K562 (cell line): ENCODE data around the gene MED20. TPM values are rescaled to one million over a fixed set of nuclear protein-coding genes. Genes with fewer than 3 reads are reported as not detected.
A peak's percentile ranks its signal among the peaks of the same experiment; 100 is the strongest.

Experiments
- ATAC-seq: fragments of 200-7000 bp; cut with Tn5 transposase; 3 replicates; pipeline ENCODE4 v1.9.1; 2020; ENCODE audit warnings: moderate library complexity
- BruUV-seq: library from RNA; stranded (reverse); fragments of 400-500 nt; replicated peaks from 2 replicates; lab custom pipeline; 2021; lab: Mats Ljungman, UMichigan
- CTCF ChIA-PET: fragments of 300-600 bp; formaldehyde crosslinking; extraction: SDS; loops from one replicate; lab custom pipeline; 2021; ENCODE audit warnings: low intra/inter-chr PET ratio; lab: Yijun Ruan, JAX
- POLR2A ChIA-PET: fragments of 300-600, 350-650 bp; sonication (Branson Sonifier 250); formaldehyde crosslinking; extraction: SDS; loops from one replicate; lab custom pipeline; 2021; ENCODE audit warnings: antibody characterized with exemption, inconsistent platforms; lab: Yijun Ruan, JAX
- DNase-seq, 4 experiments: peaks; one replicate each; pipeline versions ENCODE4 v3.0.0 to v3.0.0-alpha.2; 2011 to 2018; ENCODE audit warnings: low spot score in 3 of 4, mixed read lengths in 3 of 4; ENCODE audit errors: extremely low read depth in 1 of 4
- FAIRE-seq: peaks from 2 replicates; lab custom pipeline; 2011; peaks lifted over from hg19 to GRCh38; lab: Jason Lieb, UNC
- H2AFZ ChIP-seq: 2 replicates; pipeline ENCODE4 v1.6.0; 2011; ENCODE audit warnings: low read depth, low read length, control low read depth, inconsistent platforms
- H3K27ac ChIP-seq: fragments of 200-600 bp; 3 replicates; pipeline ENCODE4 v1.8.0; 2011; ENCODE audit warnings: low read depth, mild to moderate bottlenecking, control low read depth, inconsistent platforms, low read length, moderate library complexity, mixed read lengths; ENCODE audit errors: extremely low read depth
- H3K27me3 ChIP-seq, 2 experiments: fragments of 300-600 bp in 1 of 2; 2 replicates in 1 of 2; 3 replicates in 1 of 2; pipeline versions ENCODE4 v1.6.0 to v1.8.0; 2011; ENCODE audit warnings: inconsistent platforms in 2 of 2, low read length in 2 of 2, mild to moderate bottlenecking in 1 of 2, mixed read lengths in 1 of 2, moderate library complexity in 1 of 2; ENCODE audit not compliant: control insufficient read depth in 2 of 2, insufficient read depth in 2 of 2
- H3K36me3 ChIP-seq: fragments of 300-600 bp; 3 replicates; pipeline ENCODE4 v1.8.0; 2011; ENCODE audit warnings: mild to moderate bottlenecking, low read length, inconsistent platforms; ENCODE audit not compliant: control insufficient read depth, insufficient read depth
- H3K4me1 ChIP-seq, 2 experiments: fragments of 200-600 bp in 1 of 2; replicated peaks in 1 of 2; 2 replicates in 1 of 2; 3 replicates in 1 of 2; pipeline versions ENCODE4 v1.5.1 to v1.8.0; 2011; ENCODE audit warnings: inconsistent platforms in 2 of 2, low read length in 2 of 2, mild to moderate bottlenecking in 1 of 2, mixed read lengths in 1 of 2, moderate library complexity in 1 of 2; ENCODE audit not compliant: control insufficient read depth in 2 of 2, insufficient read depth in 2 of 2
- H3K4me2 ChIP-seq: 2 replicates; pipeline ENCODE4 v1.6.1; 2011; ENCODE audit warnings: low read length, control low read depth, inconsistent platforms, mixed read lengths; ENCODE audit not compliant: insufficient read depth
- H3K4me3 ChIP-seq: fragments of 200-600 bp; sonication (generic), shearing (Covaris generic); 2 replicates; pipeline ENCODE4 v1.5.1; 2016; ENCODE audit warnings: control low read depth, inconsistent platforms
- H3K79me2 ChIP-seq: fragments of 200-600 bp; 3 replicates; pipeline ENCODE4 v1.8.0; 2011; ENCODE audit warnings: low read length, inconsistent platforms; ENCODE audit not compliant: control insufficient read depth, insufficient read depth
- H3K9ac ChIP-seq, 2 experiments: 2 replicates each; pipeline versions ENCODE4 v1.6.0 to v1.6.1; 2011; ENCODE audit warnings: low read depth in 2 of 2, low read length in 2 of 2, control low read depth in 1 of 2, inconsistent platforms in 1 of 2, mild to moderate bottlenecking in 1 of 2, mixed read lengths in 1 of 2; ENCODE audit not compliant: insufficient read depth in 1 of 2
- H3K9me1 ChIP-seq: one replicate; pipeline ENCODE4 v1.6.0; 2011; ENCODE audit warnings: inconsistent platforms, mild to moderate bottlenecking, low read length, moderate library complexity; ENCODE audit not compliant: control insufficient read depth, insufficient read depth
- H3K9me3 ChIP-seq: replicated peaks from 2 replicates; pipeline ENCODE4 v1.5.1; 2011; ENCODE audit warnings: low read depth, low read length, inconsistent platforms; ENCODE audit not compliant: control insufficient read depth, insufficient read depth
- H4K20me1 ChIP-seq: replicated peaks from 2 replicates; pipeline ENCODE4 v1.6.1; 2011; ENCODE audit warnings: low read length, inconsistent platforms, mixed read lengths; ENCODE audit not compliant: control insufficient read depth, insufficient read depth
- CHAMP1 ChIP-seq: fragments of 450-650 bp; IDR thresholded peaks from 2 replicates; pipeline ENCODE4 v1.6.1; 2016; ENCODE audit warnings: mild to moderate bottlenecking
- DACH1 ChIP-seq: fragments of 450-650 bp; IDR thresholded peaks from 2 replicates; pipeline ENCODE4 v1.6.1; 2018; ENCODE audit not compliant: partially characterized antibody
- FOXA3 ChIP-seq, 2 experiments: fragments of 450-650 bp in 1 of 2; sonication (generic) in 1 of 2; formaldehyde crosslinking; IDR thresholded peaks in 1 of 2; conservative IDR thresholded peaks in 1 of 2; 2 replicates each; pipeline versions ENCODE4 v1.4.0 to v1.8.0; 2020 to 2022; ENCODE audit warnings: mild to moderate bottlenecking in 2 of 2, missing genetic modification reagents in 1 of 2
- HCFC1 ChIP-seq: IDR thresholded peaks from 2 replicates; pipeline ENCODE4 v1.6.1; 2012; ENCODE audit warnings: low read depth, low read length, improper control_type of control experiment
- PATZ1 ChIP-seq: fragments of 250-450 bp; sonication (Bioruptor Pico); IDR thresholded peaks from 2 replicates; pipeline ENCODE4 v1.5.0; 2020; ENCODE audit warnings: mild to moderate bottlenecking, borderline replicate concordance
- PTBP1 ChIP-seq: fragments of 200-400 bp; formaldehyde crosslinking; IDR thresholded peaks from 2 replicates; pipeline ENCODE4 v1.6.1; 2017; ENCODE audit warnings: low read depth, low read length
- ZBTB17 ChIP-seq: fragments of 450-650 bp; formaldehyde crosslinking; IDR thresholded peaks from 2 replicates; pipeline ENCODE4 v1.4.0; 2020; ENCODE audit warnings: mild to moderate bottlenecking
- ZC3H11A ChIP-seq: IDR thresholded peaks from 2 replicates; pipeline ENCODE4 v1.6.1; 2012; ENCODE audit warnings: low read depth, low read length, improper control_type of control experiment
- ZNF165 ChIP-seq: fragments of 250-450 bp; sonication (Bioruptor Pico); IDR thresholded peaks from 2 replicates; pipeline ENCODE4 v1.4.0; 2020; ENCODE audit warnings: borderline replicate concordance
- ZNF589 ChIP-seq: fragments of 200-800 bp; sonication (Bioruptor generic); IDR thresholded peaks from 2 replicates; pipeline ENCODE4 v1.6.1; 2016; ENCODE audit warnings: low read depth, missing genetic modification characterization, missing compliant biosample characterization
- ZNF778 ChIP-seq: fragments of 450-650 bp; formaldehyde crosslinking; IDR thresholded peaks from 2 replicates; pipeline ENCODE4 v1.4.0; 2020; ENCODE audit warnings: mild to moderate bottlenecking, moderate library complexity
- WGBS: fragments of 100-300 bp; shearing (Covaris generic); methylation state at CpG from one replicate; pipeline ENCODE4 v1.1.6; 2016; ENCODE audit warnings: low coverage, mixed read lengths; ENCODE audit not compliant: insufficient coverage; ENCODE audit errors: missing lambda C conversion rate; 5-methylcytosine and 5-hydroxymethylcytosine counted together
- in situ Hi-C: fragments of 300-500 bp; cut with MboI; formaldehyde crosslinking; loops from 4 replicates; pipeline ENCODE4 v1.15.0; 2018; ENCODE audit warnings: inconsistent platforms, mixed read lengths
- intact Hi-C: fragments of 100-400 bp; cut with micrococcal nuclease; formaldehyde crosslinking; loops from 2 replicates; pipeline ENCODE4 v1.14.2; 2022
- polyA plus RNA-seq, 8 experiments: library from polyadenylated mRNA; depleted of rRNA in 4 of 8; stranded (reverse) in 5 of 8; unstranded in 3 of 8; fragments of >200 nt; fragmentation: Nextera tagmentation in 2 of 8; fragmentation: Illumina TruSeq in 1 of 8; extraction: Ambion mirVana in 2 of 8; extraction: Trizol in 1 of 8; gene quantifications; 2 replicates each; pipeline versions ENCODE4 v1.2.1 to v1.2.3, GENCODE V29; 2011 to 2014; ENCODE audit warnings: inconsistent platforms in 1 of 8, missing spikeins in 1 of 8
- total RNA-seq, 7 experiments: library from RNA; depleted of rRNA in 6 of 7; stranded (reverse); fragments of >200 nt in 6 of 7; fragmentation: Illumina TruSeq in 2 of 7; extraction: Trizol in 2 of 7; gene quantifications; 2 replicates each; pipeline versions ENCODE4 v1.2.1 to v1.2.3, GENCODE V29; 2011 to 2021; ENCODE audit warnings: low replicate concordance in 1 of 7

MED20 gene
- total and polyA plus RNA-seq, 9 of the 15 experiments (the other 6 are each of a cell fraction or from before 2014, with no cell fraction given): 27.3 to 80.9 (median 46.0) TPM

GRCh38 chr6:41966214-41966920 lies 45.4 kb upstream of the MED20 start:
- Histone ChIP-seq H3K79me2 (no peaks in the 10 kb centered on the region), H3K36me3 (no peaks in the 10 kb centered on the region), H3K9ac (peak overlapping the region in 1 of 2 experiments; percentile 58; a peak in 2 of 4 replicates), H4K20me1 (no peaks in the 10 kb centered on the region), H3K4me2 (peak overlapping the region; percentile 71; the same call in 1 of the 2 replicates), H3K4me1 (peaks cover 25 to 42% of the 10 kb centered on the region in 2 experiments), H3K27ac (peak overlapping the region; percentile 81), H3K9me1 (no peaks in the 10 kb centered on the region), H2AFZ (peak overlapping the region; percentile 82), H3K4me3 (no peak overlapping the region), H3K27me3 (no peaks in the 10 kb centered on the region), H3K9me3 (no peaks in the 10 kb centered on the region)
- ATAC-seq (peak; percentile 10; the same call in 1 of the 3 replicates), FAIRE-seq (no peak), DNase-seq (no peak)
- WGBS: 44% methylated on average over 5 of the region's 5 CpGs
- in situ Hi-C loops (no loop called here), intact Hi-C loops (no loop called here)
- CTCF ChIA-PET: no interaction called here
- POLR2A ChIA-PET: interaction anchor here (0.6 to 2.3 kb wide), 8 partner anchors 10 to 1859 kb away, joined by 3 to 6 read pairs (median 4); no protein-coding TSS in a partner anchor
- no TSS peak for BruUV-seq
- TF ChIP-seq PTBP1 (no peak), HCFC1 (0 out of 2 replicates have a peak, but pooled peaks have one; percentile 9), PATZ1 (CRISPR knock-in tag) (no peak), ZC3H11A (no peak), DACH1 (peak; percentile 54), CHAMP1 (no peak), ZNF778 (no peak), ZBTB17 (CRISPR knock-in tag) (no peak), FOXA3 (CRISPR knock-in tag; conservative IDR thresholded peaks at IDR 0.05 in 1 of 2, IDR thresholded peaks at IDR 0.05 in 1 of 2) (no peak), ZNF165 (CRISPR knock-in tag) (no peak), ZNF589 (no peak)
